Spleen (tissue), 11 donors: ENCODE data around the gene ALX1. TPM values are rescaled to one million over a fixed set of nuclear protein-coding genes. Genes with fewer than 3 reads are reported as not detected.

Experiments used
- DNase-seq: peaks from one replicate; pipeline ENCODE4 v3.0.0-alpha.2; 2020
- H3K27ac ChIP-seq, 8 donors: fragments of 200-600 bp; sonication (generic) in 7 of 8; 1 replicate in 4 of 8; 2 replicates in 4 of 8; pipeline versions ENCODE4 v1.5.0 to v1.8.0; 2016 to 2021; ENCODE audit warnings: inconsistent platforms in 4 of 8, mild to moderate bottlenecking in 4 of 8, moderate library complexity in 1 of 8
- H3K27me3 ChIP-seq, 7 donors: fragments of 200-600 bp; sonication (generic) in 6 of 7; replicated peaks in 1 of 7; 1 replicate in 4 of 7; 2 replicates in 3 of 7; pipeline versions ENCODE4 v1.5.0 to v1.8.0; 2016 to 2021; ENCODE audit warnings: inconsistent platforms in 3 of 7, mild to moderate bottlenecking in 1 of 7
- H3K36me3 ChIP-seq, 6 donors: fragments of 200-600 bp; sonication (generic) in 5 of 6; 1 replicate in 4 of 6; 2 replicates in 2 of 6; pipeline versions ENCODE4 v1.5.0 to v1.8.0; 2016 to 2021; ENCODE audit warnings: inconsistent platforms in 2 of 6
- H3K4me1 ChIP-seq, 6 donors: fragments of 200-600 bp; sonication (generic) in 5 of 6; 1 replicate in 3 of 6; 2 replicates in 3 of 6; pipeline versions ENCODE4 v1.5.0 to v1.8.0; 2016 to 2021; ENCODE audit warnings: inconsistent platforms in 3 of 6
- H3K4me3 ChIP-seq, 8 donors: fragments of 200-600 bp; sonication (generic) in 7 of 8; 1 replicate in 4 of 8; 2 replicates in 4 of 8; pipeline versions ENCODE4 v1.5.0 to v1.8.0; 2016 to 2021; ENCODE audit warnings: inconsistent platforms in 4 of 8, mild to moderate bottlenecking in 4 of 8, moderate library complexity in 2 of 8
- H3K9me3 ChIP-seq, 8 donors: fragments of 200-600 bp; sonication (generic) in 7 of 8; 1 replicate in 4 of 8; 2 replicates in 4 of 8; pipeline versions ENCODE4 v1.5.0 to v1.8.0; 2016 to 2021; ENCODE audit warnings: inconsistent platforms in 4 of 8
- POLR2A ChIP-seq, 3 donors: fragments of 450-650 bp; IDR thresholded peaks; one replicate each; pipeline ENCODE4 v1.5.1; 2017; ENCODE audit warnings: antibody characterized with exemption in 3 of 3, mild to moderate bottlenecking in 1 of 3
- POLR2AphosphoS5 ChIP-seq, 3 donors: sonication (generic); formaldehyde crosslinking; IDR thresholded peaks; one replicate each; pipeline ENCODE4 v1.5.1; 2017; ENCODE audit warnings: antibody characterized with exemption in 3 of 3
- intact Hi-C: fragments of 100-400 bp; cut with DNase I; formaldehyde crosslinking; loops from one replicate; pipeline ENCODE4 v1.15.0; 2023; ENCODE audit warnings: low total_unique reads
- polyA plus RNA-seq, 3 donors: library from polyadenylated mRNA; stranded (reverse); fragments of 200-250 nt; gene quantifications; one replicate each; pipeline ENCODE4 v1.2.1, GENCODE V29; 2013
- total RNA-seq, 7 donors: library from RNA; depleted of rRNA in 3 of 7; stranded (reverse); fragments of >200 nt in 3 of 7; fragmentation: NEBNext Ultra II Directional in 4 of 7; extraction: Animal tissue kit (Norgen Biotek cat#: 25700) in 4 of 7; gene quantifications; one replicate each; pipeline versions ENCODE4 v1.1.0 to v1.2.1, GENCODE V29; 2016 to 2021
- TF ChIP-seq, protein P1 (sequence below), 11 experiments: fragments of 200-600 bp in 7 of 11; fragments of 450-650 bp in 4 of 11; sonication (generic) in 4 of 11; IDR thresholded peaks in 8 of 11; conservative IDR thresholded peaks in 3 of 11; 1 replicate in 7 of 11; 2 replicates in 4 of 11; pipeline versions ENCODE4 v1.4.0 to v1.8.0; 2016 to 2021; ENCODE audit warnings: antibody characterized with exemption in 11 of 11, inconsistent platforms in 4 of 11, mild to moderate bottlenecking in 1 of 11
- donor health status: healthy with polysubstance abuse.
- donor health status: DM: no; HTN: no; CAD: no; lungs with moderate emphysema.
- donor health status: DM: no; HTN: no; CAD: no.
- donor health status: Bipolar disorder and iron deficiency.
- donor health status: healthy.
- donor health status: DM: no; HTN: no; CAD: no.
- donor health status: DM: yes; HTN: yes; CAD: no.

Gene ALX1
- total and polyA plus RNA-seq, 10 donors, result not detected

DNA sequence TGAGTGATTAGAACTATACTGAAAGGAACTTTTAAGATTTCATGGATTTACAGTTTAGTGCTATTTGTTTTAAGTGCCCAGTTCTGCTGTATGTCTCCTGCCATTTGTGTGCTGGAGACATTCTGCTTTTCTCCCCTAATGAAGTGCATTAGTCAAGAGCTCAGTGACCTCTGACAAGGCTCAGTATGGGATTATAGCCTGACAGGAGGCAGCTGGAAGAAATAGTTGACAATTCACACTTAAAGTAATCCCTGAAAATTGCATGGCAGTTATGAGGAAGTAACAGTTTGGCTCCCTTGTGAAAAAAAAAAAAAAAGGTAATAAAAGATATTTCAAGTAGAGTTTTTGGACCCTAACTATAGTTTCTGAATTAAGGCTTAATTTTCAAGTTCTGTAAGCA lies 70.3 kb downstream of the ALX1 start:
- no peak overlapping the region for H3K4me3 ChIP-seq
- no peaks in the 10 kb centered on the region for H3K9me3 ChIP-seq
- DNase-seq, result no peak
- H3K36me3 ChIP-seq, result no peaks in the 10 kb centered on the region
- intact Hi-C loops, result no loop called here
- H3K27ac ChIP-seq, result no peak overlapping the region
- TF ChIP-seq, protein P1, sequence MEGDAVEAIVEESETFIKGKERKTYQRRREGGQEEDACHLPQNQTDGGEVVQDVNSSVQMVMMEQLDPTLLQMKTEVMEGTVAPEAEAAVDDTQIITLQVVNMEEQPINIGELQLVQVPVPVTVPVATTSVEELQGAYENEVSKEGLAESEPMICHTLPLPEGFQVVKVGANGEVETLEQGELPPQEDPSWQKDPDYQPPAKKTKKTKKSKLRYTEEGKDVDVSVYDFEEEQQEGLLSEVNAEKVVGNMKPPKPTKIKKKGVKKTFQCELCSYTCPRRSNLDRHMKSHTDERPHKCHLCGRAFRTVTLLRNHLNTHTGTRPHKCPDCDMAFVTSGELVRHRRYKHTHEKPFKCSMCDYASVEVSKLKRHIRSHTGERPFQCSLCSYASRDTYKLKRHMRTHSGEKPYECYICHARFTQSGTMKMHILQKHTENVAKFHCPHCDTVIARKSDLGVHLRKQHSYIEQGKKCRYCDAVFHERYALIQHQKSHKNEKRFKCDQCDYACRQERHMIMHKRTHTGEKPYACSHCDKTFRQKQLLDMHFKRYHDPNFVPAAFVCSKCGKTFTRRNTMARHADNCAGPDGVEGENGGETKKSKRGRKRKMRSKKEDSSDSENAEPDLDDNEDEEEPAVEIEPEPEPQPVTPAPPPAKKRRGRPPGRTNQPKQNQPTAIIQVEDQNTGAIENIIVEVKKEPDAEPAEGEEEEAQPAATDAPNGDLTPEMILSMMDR (IDR thresholded peaks at IDR 0.05 in 8 of 11, conservative IDR thresholded peaks at IDR 0.05 in 3 of 11), result no peak
- no peak for TF ChIP-seq POLR2AphosphoS5 (IDR thresholded peaks at IDR 0.05)
- TF ChIP-seq POLR2A (IDR thresholded peaks at IDR 0.05), result no peak
- H3K27me3 ChIP-seq, result no peaks in the 10 kb centered on the region
- no peaks in the 10 kb centered on the region for H3K4me1 ChIP-seq

Other genes starting within 250 kb of the ALX1 start
- 1 to 10 TPM in 1 of 7 donors, under 1 TPM in 2, not detected in 4; 0.32 to 1.1 (median 0.77) TPM for gene TSPAN19, start 243.9 kb upstream of the ALX1 start, total RNA-seq
- gene TSPAN19, start 243.9 kb upstream of the ALX1 start, polyA plus RNA-seq, result under 1 TPM in 2 of 3 donors, not detected in 1; 0.11 to 0.51 TPM
- 1 to 10 TPM in 1 of 7 donors, under 1 TPM in 5, not detected in 1; 0.14 to 1.0 (median 0.40) TPM for gene LRRIQ1, start 243.9 kb upstream of the ALX1 start, total RNA-seq
- under 1 TPM; 0.02 to 0.10 (median 0.09) TPM for gene LRRIQ1, start 243.9 kb upstream of the ALX1 start, polyA plus RNA-seq